NT2/D1 (cell line): ENCODE results near the gene SGK1.

Experiments used
- DNase-seq: peaks from one replicate; pipeline ENCODE4 v3.0.0-alpha.2; 2011; ENCODE audit warnings: low read depth, low spot score
- H3K27me3 ChIP-seq: 2 replicates; pipeline ENCODE4 v1.6.0; 2011; ENCODE audit warnings: mild to moderate bottlenecking; ENCODE audit not compliant: insufficient read length, insufficient read depth
- H3K36me3 ChIP-seq: 2 replicates; pipeline ENCODE4 v1.6.1; 2011; ENCODE audit warnings: mild to moderate bottlenecking, low read length, mixed read lengths; ENCODE audit not compliant: insufficient read depth, insufficient read length
- H3K4me1 ChIP-seq: 2 replicates; pipeline ENCODE4 v1.5.1; 2011; ENCODE audit not compliant: insufficient read depth, insufficient read length
- H3K4me3 ChIP-seq: 2 replicates; pipeline ENCODE4 v1.5.1; 2011; ENCODE audit warnings: low read depth; ENCODE audit not compliant: insufficient read length
- H3K9ac ChIP-seq: 2 replicates; pipeline ENCODE4 v1.6.0; 2011; ENCODE audit warnings: low read depth; ENCODE audit not compliant: insufficient read length
- H3K9me3 ChIP-seq: 2 replicates; pipeline ENCODE4 v1.5.1; 2011; ENCODE audit warnings: mild to moderate bottlenecking, low read length; ENCODE audit not compliant: insufficient read depth
- SUZ12 ChIP-seq: IDR thresholded peaks from 2 replicates; pipeline ENCODE4 v1.6.1; 2011; ENCODE audit not compliant: insufficient read length, insufficient read depth; ENCODE audit errors: extremely low read depth
- YY1 ChIP-seq: IDR thresholded peaks from 2 replicates; pipeline ENCODE4 v1.6.1; 2011; ENCODE audit not compliant: insufficient read length, insufficient read depth
- ZNF274 ChIP-seq: IDR thresholded peaks from 2 replicates; pipeline ENCODE4 v1.6.1; 2011; ENCODE audit warnings: mild to moderate bottlenecking, low read depth, low read length

SGK1 gene

DNA sequence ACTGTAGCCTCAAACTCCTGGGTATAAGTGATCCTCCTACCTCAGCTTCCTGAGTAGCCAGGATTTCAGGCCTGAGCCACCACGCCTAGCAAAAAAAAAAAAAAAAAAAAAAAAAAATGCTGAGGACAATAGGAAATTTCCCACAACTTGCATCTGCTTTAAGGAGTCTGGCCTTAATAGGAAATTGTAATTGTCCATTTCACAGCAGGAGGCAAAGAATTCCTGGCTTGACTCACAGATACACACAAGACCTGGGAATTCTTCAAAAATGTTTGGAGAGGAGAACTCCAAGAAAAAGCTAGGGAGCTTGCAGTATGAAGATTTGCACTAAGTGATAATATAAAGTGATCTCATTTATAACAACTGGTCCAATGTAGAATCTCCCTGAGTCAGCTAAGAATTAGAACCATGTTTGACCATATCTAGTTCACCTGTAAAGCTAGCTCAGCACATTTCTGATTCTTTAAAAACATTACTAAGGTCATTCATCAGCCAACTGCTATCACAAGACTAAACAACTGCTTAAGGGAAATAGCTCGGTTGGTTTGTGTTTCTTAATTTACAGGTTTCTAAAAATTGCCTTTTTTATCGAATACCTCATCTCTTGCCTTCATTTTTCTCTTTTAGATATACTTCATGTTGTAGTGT is 185.3 kb downstream of the SGK1 start:
- Histone ChIP-seq H3K9me3 (no peaks in the 10 kb centered on the region; the same call in 1 of the 2 replicates), H3K4me1 (no peaks in the 10 kb centered on the region), H3K4me3 (no peak overlapping the region), H3K27me3 (no peaks in the 10 kb centered on the region), H3K9ac (no peak overlapping the region), H3K36me3 (no peaks in the 10 kb centered on the region)
- DNase-seq, result no peak
- TF ChIP-seq SUZ12, result no peak
- TF ChIP-seq YY1, result no peak
- no peak for TF ChIP-seq ZNF274

DNA sequence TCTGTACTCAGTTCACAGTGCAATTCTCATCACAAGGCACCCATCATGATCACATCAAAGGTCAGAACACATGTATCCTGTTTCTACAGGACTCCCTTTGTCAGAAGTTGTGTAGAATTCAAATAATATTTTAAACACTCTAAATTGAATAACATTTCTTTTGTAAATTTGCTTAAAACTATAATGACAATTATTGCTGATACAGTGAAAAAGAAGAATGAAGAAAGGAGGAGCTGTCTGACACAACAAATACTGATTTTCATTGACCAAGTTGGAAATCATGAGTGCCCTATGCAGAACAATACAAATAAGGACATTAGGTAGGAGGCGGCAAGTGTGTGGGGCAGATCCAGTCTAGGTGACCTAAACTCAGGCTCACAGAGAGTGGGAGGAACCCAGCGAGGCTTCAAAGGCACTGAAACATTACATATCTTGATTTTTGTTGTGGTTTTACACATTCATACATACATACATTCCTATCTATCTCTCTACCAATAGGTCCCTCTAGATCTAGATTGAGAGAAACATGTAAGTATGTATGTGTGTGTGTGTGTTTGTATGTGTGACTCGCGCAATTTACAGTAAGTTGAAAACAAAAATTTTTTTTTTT is 186.3 kb downstream of the SGK1 start:
- Histone ChIP-seq H3K9ac (no peak overlapping the region), H3K27me3 (no peaks in the 10 kb centered on the region), H3K4me1 (no peaks in the 10 kb centered on the region), H3K9me3 (no peaks in the 10 kb centered on the region; the same call in 1 of the 2 replicates), H3K36me3 (no peaks in the 10 kb centered on the region), H3K4me3 (no peak overlapping the region)
- no peak for TF ChIP-seq YY1
- TF ChIP-seq ZNF274, result no peak
- TF ChIP-seq SUZ12, result no peak
- no peak for DNase-seq

DNA sequence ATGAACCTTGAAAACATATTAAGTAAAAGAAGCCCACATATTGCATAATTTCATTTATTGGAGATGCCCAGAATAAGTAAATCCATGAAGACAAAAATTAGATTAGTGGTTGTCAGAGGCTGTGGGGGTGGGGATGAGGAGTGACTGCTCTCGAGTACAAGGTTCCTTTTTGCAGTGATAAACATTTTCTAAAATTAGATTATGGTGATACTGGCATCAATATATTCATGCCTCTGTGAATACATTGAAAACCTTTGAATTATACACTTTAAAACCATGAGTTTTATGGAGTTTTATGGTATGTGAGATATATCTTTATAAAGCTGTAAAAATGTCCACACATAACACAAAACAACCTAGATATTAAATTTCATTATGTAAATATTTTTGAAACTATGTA is 189.8 kb downstream of the SGK1 start:
- Histone ChIP-seq H3K27me3 (no peaks in the 10 kb centered on the region), H3K36me3 (no peaks in the 10 kb centered on the region), H3K9ac (no peak overlapping the region), H3K4me1 (no peaks in the 10 kb centered on the region), H3K4me3 (no peak overlapping the region), H3K9me3 (no peaks in the 10 kb centered on the region; the same call in 1 of the 2 replicates)
- TF ChIP-seq SUZ12 (no peak), YY1 (no peak), ZNF274 (no peak)
- no peak for DNase-seq

DNA sequence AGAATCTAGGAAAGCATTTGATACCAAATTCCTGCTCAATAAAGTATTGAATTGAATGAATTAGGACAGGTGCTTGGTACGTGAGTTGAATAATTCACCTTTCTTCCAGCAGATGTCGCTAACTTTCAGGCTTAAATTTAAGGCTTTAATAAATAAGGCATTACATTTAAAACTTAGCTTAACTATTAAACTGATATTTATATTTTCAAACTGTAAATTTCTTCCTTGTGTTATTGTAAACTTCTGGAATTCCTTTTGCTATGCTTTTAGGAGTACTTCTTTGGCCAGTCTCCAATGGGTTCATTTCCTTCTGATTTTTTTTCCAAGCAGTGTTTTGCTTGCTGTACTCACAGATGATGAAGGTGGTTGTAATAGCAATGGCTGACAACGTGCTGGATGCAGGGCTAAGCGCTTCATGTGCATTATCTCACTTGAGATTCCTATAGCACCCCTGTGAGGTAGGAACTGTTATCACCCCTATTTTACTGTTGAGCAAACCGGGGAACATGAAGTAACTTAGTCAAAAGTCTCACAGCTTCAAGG is 194.2 kb downstream of the SGK1 start:
- Histone ChIP-seq H3K4me3 (no peak overlapping the region), H3K9me3 (no peaks in the 10 kb centered on the region), H3K36me3 (no peaks in the 10 kb centered on the region), H3K9ac (no peak overlapping the region), H3K27me3 (no peaks in the 10 kb centered on the region), H3K4me1 (no peaks in the 10 kb centered on the region)
- DNase-seq, result peak; percentile 38
- no peak for TF ChIP-seq YY1
- no peak for TF ChIP-seq ZNF274
- no peak for TF ChIP-seq SUZ12

DNA sequence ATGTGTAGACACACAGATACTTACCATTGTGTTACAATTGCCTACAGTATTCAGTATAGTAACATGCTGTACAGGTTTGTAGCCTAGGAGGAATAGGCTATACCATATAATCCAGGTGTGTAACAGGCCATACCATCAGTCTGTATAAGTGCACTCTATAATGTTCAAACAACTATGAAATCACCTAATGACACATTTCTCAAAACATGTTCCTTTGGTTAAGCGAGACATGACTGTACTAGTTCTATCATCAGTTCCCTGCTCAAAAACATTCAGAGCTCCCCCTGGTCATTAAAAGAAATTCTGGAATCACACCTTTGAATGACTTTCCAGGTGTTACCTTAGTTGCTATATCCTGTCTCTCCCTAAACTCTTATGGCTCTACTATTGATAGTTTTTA is 195.1 kb downstream of the SGK1 start:
- no peak overlapping the region for H3K4me3 ChIP-seq
- no peak for TF ChIP-seq ZNF274
- no peak for TF ChIP-seq YY1
- TF ChIP-seq SUZ12, result no peak
- H3K36me3 ChIP-seq, result no peaks in the 10 kb centered on the region
- no peaks in the 10 kb centered on the region for H3K4me1 ChIP-seq
- H3K9me3 ChIP-seq, result no peaks in the 10 kb centered on the region
- DNase-seq, result no peak
- no peaks in the 10 kb centered on the region for H3K27me3 ChIP-seq
- H3K9ac ChIP-seq, result no peak overlapping the region

DNA sequence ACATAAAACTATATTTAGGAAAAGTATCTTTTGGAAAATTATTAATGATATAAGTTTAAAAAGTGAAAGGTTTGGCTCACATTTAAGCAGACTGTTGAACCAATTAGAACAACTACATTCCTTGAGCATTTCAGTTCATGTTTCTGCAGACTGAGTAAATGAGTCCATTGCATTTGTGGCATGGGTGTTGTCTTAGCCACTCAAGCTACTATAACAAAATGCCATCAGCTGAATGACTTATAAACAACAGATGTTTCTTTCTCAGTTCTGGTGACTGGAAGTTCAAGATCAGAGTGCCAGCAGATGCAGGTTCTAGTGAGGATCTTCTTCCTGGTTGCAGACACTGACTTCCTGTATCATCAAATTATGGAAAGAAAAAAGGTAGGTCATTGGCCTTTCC is 198.4 kb downstream of the SGK1 start:
- no peak overlapping the region for H3K9ac ChIP-seq
- H3K4me3 ChIP-seq, result no peak overlapping the region
- no peaks in the 10 kb centered on the region for H3K36me3 ChIP-seq
- H3K9me3 ChIP-seq, result no peaks in the 10 kb centered on the region
- H3K27me3 ChIP-seq, result no peaks in the 10 kb centered on the region
- DNase-seq, result no peak
- TF ChIP-seq YY1 (no peak), ZNF274 (no peak), SUZ12 (no peak)
- no peaks in the 10 kb centered on the region for H3K4me1 ChIP-seq
